Fibroblast of lung (primary cell): ENCODE measurements around the gene WBP2. TPM values are rescaled to one million over a fixed set of nuclear protein-coding genes. Genes with fewer than 3 reads are reported as not detected.
"Not testable (repeated sequence)": the region's sequence is repeated elsewhere in the genome, so short reads cannot be mapped to it uniquely, and the experiment has no call there.

Source experiments
- DNase-seq, 2 donors: peaks; one replicate each; pipeline versions ENCODE4 v3.0.0 to v3.0.0-alpha.2; 2010; ENCODE audit warnings: low read depth in 2 of 2
- H2AFZ ChIP-seq: 2 replicates; pipeline ENCODE4 v1.5.1; 2012; ENCODE audit warnings: low read length, control low read depth, inconsistent platforms
- H3K27ac ChIP-seq: 2 replicates; pipeline ENCODE4 v1.5.1; 2011; ENCODE audit warnings: low read length, control low read depth; ENCODE audit not compliant: insufficient read depth
- H3K27me3 ChIP-seq: 2 replicates; pipeline ENCODE4 v1.5.1; 2011; ENCODE audit warnings: mild to moderate bottlenecking, low read length; ENCODE audit not compliant: control insufficient read depth, insufficient read depth
- H3K36me3 ChIP-seq: 2 replicates; pipeline ENCODE4 v1.5.1; 2011; ENCODE audit warnings: low read length; ENCODE audit not compliant: control insufficient read depth, insufficient read depth
- H3K4me1 ChIP-seq: 2 replicates; pipeline ENCODE4 v1.5.1; 2011; ENCODE audit warnings: low read length; ENCODE audit not compliant: control insufficient read depth, insufficient read depth; ENCODE audit errors: extremely low read depth
- H3K4me2 ChIP-seq: 2 replicates; pipeline ENCODE4 v1.5.1; 2011; ENCODE audit warnings: low read length, control low read depth; ENCODE audit not compliant: insufficient read depth; ENCODE audit errors: extremely low read depth
- H3K4me3 ChIP-seq, 4 experiments: fragments of 200-600 bp in 1 of 4; sonication (generic) in 1 of 4; replicated peaks in 1 of 4; 2 replicates each; pipeline ENCODE4 v1.5.1; 2011 to 2016; ENCODE audit warnings: low read length in 4 of 4, low read depth in 3 of 4, mild to moderate bottlenecking in 3 of 4, control low read depth in 2 of 4, inconsistent platforms in 1 of 4, mixed read lengths in 1 of 4; ENCODE audit not compliant: insufficient read depth in 1 of 4; ENCODE audit errors: control extremely low read depth in 1 of 4
- H3K79me2 ChIP-seq: 2 replicates; pipeline ENCODE4 v1.5.1; 2012; ENCODE audit warnings: mild to moderate bottlenecking, low read length, inconsistent platforms; ENCODE audit not compliant: control insufficient read depth, insufficient read depth
- H3K9ac ChIP-seq: 2 replicates; pipeline ENCODE4 v1.5.1; 2011; ENCODE audit warnings: mild to moderate bottlenecking, low read length, control low read depth; ENCODE audit not compliant: insufficient read depth
- H3K9me3 ChIP-seq: 2 replicates; pipeline ENCODE4 v1.5.1; 2012; ENCODE audit warnings: low read depth, low read length; ENCODE audit not compliant: control insufficient read depth, insufficient read depth
- H4K20me1 ChIP-seq: 2 replicates; pipeline ENCODE4 v1.5.1; 2011; ENCODE audit warnings: low read length; ENCODE audit not compliant: control insufficient read depth, insufficient read depth; ENCODE audit errors: extremely low read depth
- EZH2 ChIP-seq: IDR thresholded peaks from 2 replicates; pipeline ENCODE4 v1.5.1; 2012; ENCODE audit warnings: low read length, control low read depth, mild to moderate bottlenecking; ENCODE audit errors: missing control alignments
- polyA plus RNA-seq, 2 donors: library from polyadenylated mRNA; depleted of rRNA in 1 of 2; stranded (reverse) in 1 of 2; unstranded in 1 of 2; fragments of >200 nt; gene quantifications; 2 replicates each; pipeline ENCODE4 v1.2.1, GENCODE V29; 2011 to 2012; ENCODE audit warnings: missing spikeins in 1 of 2
- total RNA-seq: library from RNA; depleted of rRNA; stranded (reverse); fragments of >200 nt; gene quantifications from 2 replicates; pipeline ENCODE4 v1.2.1, GENCODE V29; 2014
- TF ChIP-seq, protein P1 (sequence below), 2 donors: IDR thresholded peaks in 1 of 2; conservative IDR thresholded peaks in 1 of 2; 1 replicate in 1 of 2; 2 replicates in 1 of 2; pipeline ENCODE4 v1.5.1; 2011 to 2012; ENCODE audit warnings: low read length in 2 of 2, control low read depth in 1 of 2, inconsistent platforms in 1 of 2, low read depth in 1 of 2, mild to moderate bottlenecking in 1 of 2

Gene WBP2
- total and polyA plus RNA-seq, 2 donors (not counting 1 experiment from before 2014, with no cell fraction given): 39.5 to 53.4 TPM

DNA sequence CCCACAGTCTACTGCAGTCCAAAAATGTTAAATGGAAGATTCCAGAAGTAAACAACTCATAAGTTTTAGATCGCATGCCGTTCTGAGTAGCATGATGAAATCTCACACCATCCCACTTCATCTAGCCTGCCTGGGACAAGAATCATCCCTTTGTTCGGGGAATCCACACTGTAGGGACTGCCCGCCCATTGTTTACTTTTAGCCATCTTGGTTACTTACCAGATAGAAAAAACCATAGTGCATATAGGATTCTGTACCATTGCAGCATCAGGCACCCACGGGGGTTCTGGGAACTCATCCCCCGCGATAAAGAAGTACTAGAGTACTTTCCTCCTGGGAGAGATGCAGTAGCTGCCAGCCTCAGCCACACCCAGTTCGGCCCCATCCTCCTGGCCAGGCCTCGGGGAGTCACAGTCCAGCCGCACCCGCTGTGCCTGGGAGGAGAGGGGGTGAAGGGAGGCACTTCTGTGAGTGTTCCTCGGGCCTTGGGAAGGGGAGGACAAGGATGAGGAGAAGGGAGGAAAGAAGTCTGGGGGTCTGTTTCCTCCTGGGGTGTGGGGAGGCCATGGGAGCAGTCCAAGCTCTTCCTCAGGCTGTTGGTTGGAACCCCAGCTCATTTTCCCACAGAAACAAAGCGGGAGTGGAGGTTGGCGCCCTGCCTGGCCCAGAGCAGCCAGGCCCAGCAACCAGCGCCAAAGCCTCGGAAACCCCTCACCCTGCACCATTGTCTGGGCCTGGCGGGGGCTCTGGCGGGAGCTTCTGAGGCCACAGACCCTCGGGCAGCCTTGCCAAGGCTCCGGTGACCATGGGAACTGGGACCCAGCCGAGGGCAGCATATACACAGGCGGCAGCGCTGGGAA lies 14.4 kb upstream of the WBP2 start:
- no peaks in the 10 kb centered on the region for H3K27me3 ChIP-seq
- TF ChIP-seq, protein P1, sequence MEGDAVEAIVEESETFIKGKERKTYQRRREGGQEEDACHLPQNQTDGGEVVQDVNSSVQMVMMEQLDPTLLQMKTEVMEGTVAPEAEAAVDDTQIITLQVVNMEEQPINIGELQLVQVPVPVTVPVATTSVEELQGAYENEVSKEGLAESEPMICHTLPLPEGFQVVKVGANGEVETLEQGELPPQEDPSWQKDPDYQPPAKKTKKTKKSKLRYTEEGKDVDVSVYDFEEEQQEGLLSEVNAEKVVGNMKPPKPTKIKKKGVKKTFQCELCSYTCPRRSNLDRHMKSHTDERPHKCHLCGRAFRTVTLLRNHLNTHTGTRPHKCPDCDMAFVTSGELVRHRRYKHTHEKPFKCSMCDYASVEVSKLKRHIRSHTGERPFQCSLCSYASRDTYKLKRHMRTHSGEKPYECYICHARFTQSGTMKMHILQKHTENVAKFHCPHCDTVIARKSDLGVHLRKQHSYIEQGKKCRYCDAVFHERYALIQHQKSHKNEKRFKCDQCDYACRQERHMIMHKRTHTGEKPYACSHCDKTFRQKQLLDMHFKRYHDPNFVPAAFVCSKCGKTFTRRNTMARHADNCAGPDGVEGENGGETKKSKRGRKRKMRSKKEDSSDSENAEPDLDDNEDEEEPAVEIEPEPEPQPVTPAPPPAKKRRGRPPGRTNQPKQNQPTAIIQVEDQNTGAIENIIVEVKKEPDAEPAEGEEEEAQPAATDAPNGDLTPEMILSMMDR (conservative IDR thresholded peaks at IDR 0.05 in 1 of 2, IDR thresholded peaks at IDR 0.05 in 1 of 2; ENCODE audit: low read depth in 1 of 2, low read length in 2 of 2): no peak
- TF ChIP-seq EZH2: no peak
- H2AFZ ChIP-seq: peak overlapping the region; percentile 74
- H3K4me3 ChIP-seq: peak overlapping the region in 3 of 4 experiments; percentile 3 to 32 (median 4)
- H3K4me2 ChIP-seq: peak overlapping the region; percentile 77
- H3K27ac ChIP-seq: peak overlapping the region; percentile 88
- no peaks in the 10 kb centered on the region for H3K79me2 ChIP-seq
- no peaks in the 10 kb centered on the region for H3K36me3 ChIP-seq
- peak overlapping the region; percentile 48 for H3K9ac ChIP-seq
- H4K20me1 ChIP-seq: no peaks in the 10 kb centered on the region
- no peaks in the 10 kb centered on the region for H3K9me3 ChIP-seq
- peaks cover 16% of the 10 kb centered on the region for H3K4me1 ChIP-seq
- peak; percentile 40 to 83 for DNase-seq

DNA sequence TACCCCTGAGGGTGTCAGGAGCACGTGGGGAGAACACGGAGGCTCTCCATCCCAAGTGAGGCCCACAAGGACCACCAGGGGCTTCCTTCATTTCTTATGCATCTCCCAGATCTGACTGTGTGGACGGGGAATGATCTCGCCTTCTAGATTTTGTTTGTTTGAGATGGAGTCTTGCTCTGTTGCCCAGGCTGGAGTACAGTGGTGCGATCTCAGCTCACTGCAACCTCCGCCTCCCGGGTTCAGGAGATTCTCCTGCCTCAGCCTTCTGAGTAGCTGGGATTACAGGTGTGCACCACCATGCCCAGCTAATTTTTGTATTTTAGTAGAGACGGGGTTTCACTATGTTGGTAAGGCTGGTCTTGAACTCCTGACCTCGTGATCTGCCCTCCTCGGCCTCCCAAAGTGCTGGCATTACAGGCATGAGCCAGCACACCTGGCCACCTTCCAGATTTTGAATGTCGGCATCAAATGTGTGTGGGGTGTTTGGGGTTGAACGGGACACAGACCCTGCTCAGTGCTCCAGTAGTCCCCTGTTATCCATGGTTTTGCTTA lies 13.7 kb upstream of the WBP2 start:
- Histone ChIP-seq H3K27ac (peak overlapping the region; percentile 88), H2AFZ (peak overlapping the region; percentile 6), H3K4me2 (peak overlapping the region; percentile 77), H3K4me1 (peaks cover 19% of the 10 kb centered on the region)
- not testable (repeated sequence) for H3K36me3 ChIP-seq, H3K9ac ChIP-seq, H3K27me3 ChIP-seq, H3K79me2 ChIP-seq, DNase-seq, H4K20me1 ChIP-seq, H3K4me3 ChIP-seq, H3K9me3 ChIP-seq

DNA sequence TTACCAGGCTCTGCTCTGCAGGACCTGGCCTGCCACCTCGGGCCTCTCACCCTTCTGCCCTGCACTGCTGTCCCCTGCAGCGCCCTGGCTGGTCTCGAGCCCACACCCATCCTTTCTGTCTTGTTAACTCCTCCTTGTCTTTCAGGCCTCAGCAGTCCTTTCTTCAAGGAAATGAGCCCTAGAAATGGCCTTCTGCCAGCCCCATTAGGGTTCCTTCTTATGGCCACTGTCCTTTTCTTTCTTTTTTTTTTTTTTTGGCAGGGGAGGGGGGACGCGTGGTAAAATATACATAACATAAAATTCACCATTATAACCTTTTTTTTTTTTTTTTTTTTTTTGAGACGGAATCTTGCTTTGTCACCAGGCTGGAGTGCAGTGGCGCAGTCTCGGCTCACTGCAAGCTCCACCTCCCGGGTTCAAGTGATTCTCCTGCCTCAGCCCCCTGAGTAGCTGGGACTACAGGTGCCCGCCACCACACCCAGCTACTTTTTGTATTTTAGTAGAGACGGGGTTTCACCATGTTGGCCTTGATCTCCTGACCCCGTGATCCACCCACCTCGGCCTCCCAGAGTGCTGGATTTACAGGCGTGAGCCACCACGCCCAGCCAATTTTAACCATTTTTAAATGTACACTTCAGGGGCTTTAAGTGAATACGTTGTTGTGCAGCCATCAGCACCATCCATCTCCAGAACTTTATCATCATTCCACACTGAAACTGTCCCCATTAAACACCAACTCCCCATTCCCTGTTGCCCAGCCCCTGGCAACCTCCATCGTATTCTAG lies 10.5 kb upstream of the WBP2 start:
- H2AFZ ChIP-seq, H3K79me2 ChIP-seq: not testable (repeated sequence)

DNA sequence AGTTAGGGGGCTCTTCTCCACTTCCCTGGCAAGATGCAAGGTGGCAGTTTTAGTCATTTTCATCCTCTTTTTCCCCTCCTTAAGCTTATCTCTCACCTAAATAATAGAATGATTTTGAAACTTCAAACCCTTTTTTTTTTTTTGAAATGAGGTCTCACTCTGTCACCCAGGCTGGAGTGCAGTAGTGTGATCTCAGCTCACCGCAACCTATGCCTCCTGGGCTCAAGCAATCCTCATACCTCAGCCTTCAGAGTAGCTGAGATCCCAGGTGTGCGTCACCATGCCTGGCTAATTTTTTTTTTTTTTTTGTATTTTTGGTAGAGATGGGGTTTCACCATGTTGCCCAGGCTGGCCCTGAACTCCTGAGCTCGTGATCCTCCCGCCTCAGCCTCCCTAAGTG lies 9.8 kb upstream of the WBP2 start:
- H3K4me1 ChIP-seq: peaks cover 10% of the 10 kb centered on the region
- H3K4me3 ChIP-seq, H3K27me3 ChIP-seq, H2AFZ ChIP-seq, H3K4me2 ChIP-seq, DNase-seq, H3K9me3 ChIP-seq, H3K36me3 ChIP-seq, H3K79me2 ChIP-seq, H3K9ac ChIP-seq, H4K20me1 ChIP-seq: not testable (repeated sequence)
- H3K27ac ChIP-seq: peak overlapping the region; percentile 15

More for the DNA sequence above, 10.5 kb upstream of the WBP2 start:
- H3K4me1 ChIP-seq: peaks cover 10% of the 10 kb centered on the region
- not testable (repeated sequence) for H4K20me1 ChIP-seq, H3K27ac ChIP-seq, H3K4me2 ChIP-seq, H3K27me3 ChIP-seq, H3K9ac ChIP-seq, H3K36me3 ChIP-seq, H3K4me3 ChIP-seq, DNase-seq, H3K9me3 ChIP-seq
